IMR-90 (cell line): ENCODE measurements around the gene MYO7B. TPM values are rescaled to one million over a fixed set of nuclear protein-coding genes. Genes with fewer than 3 reads are reported as not detected.

Experiments used
- ATAC-seq: fragments of 200-7000 bp; cut with Tn5 transposase; 2 replicates; pipeline ENCODE4 v1.9.1; 2020; ENCODE audit warnings: low read depth, mild to moderate bottlenecking, moderate library complexity
- BruUV-seq: library from RNA; stranded (reverse); fragments of 400-500 nt; replicated peaks from 2 replicates; lab custom pipeline; 2021; lab: Mats Ljungman, UMichigan
- CTCF ChIA-PET: fragments of 300-600 bp; formaldehyde crosslinking; extraction: SDS; loops from one replicate; lab custom pipeline; 2021; ENCODE audit warnings: antibody characterized with exemption; lab: Yijun Ruan, JAX
- POLR2A ChIA-PET: fragments of 300-600 bp; sonication (Branson Sonifier 250); formaldehyde crosslinking; loops from one replicate; lab custom pipeline; 2022; ENCODE audit warnings: antibody characterized with exemption; ENCODE audit not compliant: unreplicated experiment; lab: Charles Lee
- DNase-seq: peaks from one replicate; pipeline ENCODE4 v3.0.0; 2013
- H2AFZ ChIP-seq: replicated peaks from 2 replicates; pipeline ENCODE3; 2013; ENCODE audit warnings: low read length, mild to moderate bottlenecking; ENCODE audit not compliant: poor library complexity
- H2AK5ac ChIP-seq: 2 replicates; pipeline ENCODE4 v1.6.1; 2013; ENCODE audit warnings: low read depth, low read length, inconsistent platforms
- H2AK9ac ChIP-seq: replicated peaks from 2 replicates; pipeline ENCODE3; 2013; ENCODE audit warnings: mild to moderate bottlenecking, low read depth, low read length, moderate library complexity; ENCODE audit not compliant: poor library complexity
- H2BK120ac ChIP-seq: 2 replicates; pipeline ENCODE4 v1.6.1; 2013; ENCODE audit warnings: low read depth, low read length, inconsistent platforms
- H2BK15ac ChIP-seq: 3 replicates; pipeline ENCODE4 v1.6.1; 2013; ENCODE audit warnings: low read depth, low read length, inconsistent platforms
- H2BK20ac ChIP-seq: 2 replicates; pipeline ENCODE4 v1.6.1; 2013; ENCODE audit warnings: low read depth, mild to moderate bottlenecking, inconsistent platforms, low read length, moderate library complexity
- H2BK5ac ChIP-seq: 2 replicates; pipeline ENCODE4 v1.6.1; 2013; ENCODE audit warnings: mild to moderate bottlenecking, low read depth, low read length, inconsistent platforms; ENCODE audit not compliant: poor library complexity, severe bottlenecking
- H3K14ac ChIP-seq: replicated peaks from 2 replicates; pipeline ENCODE4 v1.6.1; 2013; ENCODE audit warnings: low read depth, low read length, inconsistent platforms
- H3K18ac ChIP-seq: 2 replicates; pipeline ENCODE4 v1.6.1; 2013; ENCODE audit warnings: low read depth, low read length, control low read depth
- H3K23ac ChIP-seq: 2 replicates; pipeline ENCODE4 v1.6.1; 2013; ENCODE audit warnings: low read depth, low read length, inconsistent platforms
- H3K27ac ChIP-seq: 2 replicates; pipeline ENCODE4 v1.5.1; 2013; ENCODE audit warnings: mild to moderate bottlenecking, control low read depth, low read length; ENCODE audit not compliant: insufficient read depth
- H3K27me3 ChIP-seq: 2 replicates; pipeline ENCODE4 v1.6.1; 2013; ENCODE audit warnings: low read length; ENCODE audit not compliant: control insufficient read depth, insufficient read depth
- H3K36me3 ChIP-seq: 2 replicates; pipeline ENCODE4 v1.6.1; 2013; ENCODE audit warnings: low read length, mixed read lengths; ENCODE audit not compliant: control insufficient read depth, insufficient read depth
- H3K4ac ChIP-seq: 2 replicates; pipeline ENCODE4 v1.6.1; 2013; ENCODE audit warnings: low read depth, low read length, inconsistent platforms
- H3K4me1 ChIP-seq: 2 replicates; pipeline ENCODE4 v1.6.1; 2013; ENCODE audit warnings: low read length, mixed read lengths; ENCODE audit not compliant: control insufficient read depth, insufficient read depth
- H3K4me2 ChIP-seq: 2 replicates; pipeline ENCODE4 v1.6.1; 2013; ENCODE audit warnings: low read depth, mild to moderate bottlenecking, control low read depth, low read length, moderate library complexity
- H3K4me3 ChIP-seq: 2 replicates; pipeline ENCODE4 v1.5.1; 2013; ENCODE audit warnings: low read depth, mild to moderate bottlenecking, control low read depth, low read length, moderate library complexity; ENCODE audit not compliant: insufficient read depth
- H3K56ac ChIP-seq: 2 replicates; pipeline ENCODE4 v1.6.1; 2013; ENCODE audit warnings: low read length, inconsistent platforms; ENCODE audit not compliant: insufficient read depth; ENCODE audit errors: extremely low read depth
- H3K79me1 ChIP-seq, 2 experiments: 2 replicates each; pipeline ENCODE4 v1.6.1; 2013; ENCODE audit warnings: low read length in 2 of 2, inconsistent platforms in 1 of 2, low read depth in 1 of 2
- H3K9ac ChIP-seq: 2 replicates; pipeline ENCODE4 v1.6.1; 2013; ENCODE audit warnings: low read depth, low read length, control low read depth
- H3K9me1 ChIP-seq: 2 replicates; pipeline ENCODE4 v1.6.1; 2013; ENCODE audit warnings: low read length, inconsistent platforms; ENCODE audit not compliant: insufficient read depth
- H3K9me3 ChIP-seq: 2 replicates; pipeline ENCODE4 v1.6.1; 2013; ENCODE audit warnings: low read length; ENCODE audit not compliant: control insufficient read depth, insufficient read depth
- H4K20me1 ChIP-seq: 2 replicates; pipeline ENCODE4 v1.6.1; 2013; ENCODE audit warnings: low read length, inconsistent platforms; ENCODE audit not compliant: insufficient read depth
- H4K5ac ChIP-seq: 2 replicates; pipeline ENCODE4 v1.6.1; 2013; ENCODE audit warnings: mild to moderate bottlenecking, low read depth, low read length, control low read depth
- H4K8ac ChIP-seq, 2 experiments: 2 replicates each; pipeline ENCODE4 v1.6.1; 2013; ENCODE audit warnings: low read depth in 2 of 2, low read length in 2 of 2, control low read depth in 1 of 2, inconsistent platforms in 1 of 2
- H4K91ac ChIP-seq: 2 replicates; pipeline ENCODE4 v1.6.1; 2013; ENCODE audit warnings: low read depth, low read length, inconsistent platforms; ENCODE audit not compliant: insufficient read depth
- CEBPB ChIP-seq: IDR thresholded peaks from 2 replicates; pipeline ENCODE4 v1.6.1; 2012; ENCODE audit warnings: low read depth, low read length, improper control_type of control experiment
- CHD1 ChIP-seq: IDR thresholded peaks from 2 replicates; pipeline ENCODE4 v1.6.1; 2012; ENCODE audit warnings: low read depth, low read length, improper control_type of control experiment
- MAFK ChIP-seq: IDR thresholded peaks from 2 replicates; pipeline ENCODE4 v1.6.1; 2012; ENCODE audit warnings: low read depth, low read length, improper control_type of control experiment
- MAZ ChIP-seq: IDR thresholded peaks from 2 replicates; pipeline ENCODE4 v1.6.1; 2012; ENCODE audit warnings: low read depth, mild to moderate bottlenecking, low read length, improper control_type of control experiment, moderate library complexity, borderline replicate concordance
- NFE2L2 ChIP-seq: fragments of 150-350 bp; IDR thresholded peaks from 2 replicates; pipeline ENCODE4 v1.6.1; 2016; ENCODE audit warnings: low read depth, mild to moderate bottlenecking, low read length
- POLR2A ChIP-seq: IDR thresholded peaks from 2 replicates; pipeline ENCODE4 v1.6.1; 2012; ENCODE audit warnings: mild to moderate bottlenecking, low read depth, low read length
- RAD21 ChIP-seq: IDR thresholded peaks from 2 replicates; pipeline ENCODE4 v1.6.1; 2012; ENCODE audit warnings: low read length, improper control_type of control experiment
- RCOR1 ChIP-seq: IDR thresholded peaks from 2 replicates; pipeline ENCODE4 v1.6.1; 2012; ENCODE audit warnings: mild to moderate bottlenecking, low read length, improper control_type of control experiment; ENCODE audit not compliant: insufficient replicate concordance
- RFX5 ChIP-seq: IDR thresholded peaks from 2 replicates; pipeline ENCODE4 v1.8.0; 2012; ENCODE audit warnings: low read depth, mild to moderate bottlenecking, low read length, moderate library complexity
- SMC3 ChIP-seq: fragments of 150-350 bp; IDR thresholded peaks from 2 replicates; pipeline ENCODE4 v1.6.1; 2016; ENCODE audit warnings: low read depth, mild to moderate bottlenecking, antibody characterized with exemption, low read length, moderate library complexity
- WGBS, 2 experiments: methylation state at CpG; one replicate each; pipeline versions ENCODE4 v1.1.5 to v1.1.7; 2013; ENCODE audit warnings: missing lambda C conversion rate in 2 of 2; ENCODE audit not compliant: insufficient read length in 1 of 2; ENCODE audit errors: extremely low coverage in 2 of 2; 5-methylcytosine and 5-hydroxymethylcytosine counted together
- dilution Hi-C: fragments of 300-500 bp; cut with HindIII; formaldehyde crosslinking; loops from one replicate; pipeline ENCODE4 v1.14.3; 2018; ENCODE audit warnings: low sequenced_read_pairs; ENCODE audit not compliant: unreplicated experiment
- in situ Hi-C: fragments of 300-500 bp; cut with MboI; formaldehyde crosslinking; loops from 3 replicates; pipeline ENCODE4 v1.14.3; 2019; ENCODE audit warnings: low sequenced_read_pairs, inconsistent platforms, mixed read lengths
- intact Hi-C: fragments of 100-400 bp; cut with micrococcal nuclease; formaldehyde crosslinking; loops from 2 replicates; pipeline ENCODE4 v1.10.0; 2022
- polyA plus RNA-seq, 3 experiments: library from polyadenylated mRNA; depleted of rRNA; stranded (reverse); fragments of >200 nt; gene quantifications; 2 replicates each; pipeline ENCODE4 v1.2.3, GENCODE V29; 2012; ENCODE audit warnings: low replicate concordance in 1 of 3
- total RNA-seq: library from RNA; depleted of rRNA; stranded (reverse); fragments of >200 nt; gene quantifications from 2 replicates; pipeline ENCODE4 v1.2.3, GENCODE V29; 2012
- TF ChIP-seq, protein P1 (sequence below): conservative IDR thresholded peaks from 2 replicates; pipeline ENCODE4 v1.5.1; 2012; ENCODE audit warnings: mild to moderate bottlenecking, low read depth, low read length, improper control_type of control experiment

The MYO7B gene
- total and polyA plus RNA-seq, 2 of the 4 experiments (the other 2 are of a cell fraction), result 0.18 to 0.46 TPM

DNA sequence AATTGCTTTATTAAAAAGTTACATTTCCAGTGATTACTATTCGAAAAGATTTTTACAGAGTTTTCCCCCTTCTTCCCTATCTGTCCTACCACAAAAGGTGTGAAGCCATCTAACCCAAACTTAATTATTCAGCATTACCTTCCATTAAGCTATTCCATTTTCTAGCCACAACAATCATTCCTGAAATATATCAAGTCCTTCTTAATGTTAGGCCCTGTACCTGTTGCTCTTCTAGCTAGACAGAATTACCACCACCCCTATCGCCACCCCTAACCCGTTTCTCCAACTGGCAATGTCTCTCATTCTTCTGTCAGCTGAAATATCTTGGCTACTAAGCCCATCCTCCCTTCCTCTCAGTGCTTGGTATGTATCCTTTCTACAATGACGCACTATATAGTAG is 23.1 kb upstream of the MYO7B start:
- Histone ChIP-seq H3K23ac (no peak overlapping the region), H3K4me3 (no peak overlapping the region), H3K4me2 (no peak overlapping the region), H2BK120ac (no peak overlapping the region), H4K20me1 (peaks cover 72% of the 10 kb centered on the region), H2AFZ (no peak overlapping the region), H3K4me1 (peaks cover 5% of the 10 kb centered on the region), H2BK15ac (no peak overlapping the region), H3K27ac (no peak overlapping the region), H2BK5ac (no peak overlapping the region), H3K27me3 (no peaks in the 10 kb centered on the region), H4K8ac (no peak overlapping the region), H3K79me1 (peaks cover 26 to 74% of the 10 kb centered on the region in 2 experiments), H4K91ac (no peak overlapping the region), H3K14ac (no peak overlapping the region), H3K9me1 (peaks cover 19% of the 10 kb centered on the region), H3K18ac (no peak overlapping the region), H3K4ac (no peak overlapping the region), H2AK5ac (0 out of 2 replicates have a peak overlapping the region, but pooled peaks have one; percentile 11), H4K5ac (no peak overlapping the region), H3K9me3 (no peaks in the 10 kb centered on the region), H3K56ac (no peak overlapping the region), H3K36me3 (peaks cover 12% of the 10 kb centered on the region), H2AK9ac (no peak overlapping the region), H2BK20ac (no peak overlapping the region), H3K9ac (no peak overlapping the region)
- in situ Hi-C loops (no loop called here), intact Hi-C loops (no loop called here), dilution Hi-C loops (no loop called here)
- ChIA-PET CTCF (no interaction called here), POLR2A (no interaction called here)
- no TSS peak for BruUV-seq
- TF ChIP-seq RCOR1, result no peak
- TF ChIP-seq RFX5, result no peak
- no peak for TF ChIP-seq CHD1
- TF ChIP-seq MAFK, result no peak
- no peak for TF ChIP-seq RAD21
- no peak for TF ChIP-seq POLR2A
- no peak for TF ChIP-seq SMC3
- no peak for TF ChIP-seq MAZ
- TF ChIP-seq CEBPB, result no peak
- TF ChIP-seq, protein P1, sequence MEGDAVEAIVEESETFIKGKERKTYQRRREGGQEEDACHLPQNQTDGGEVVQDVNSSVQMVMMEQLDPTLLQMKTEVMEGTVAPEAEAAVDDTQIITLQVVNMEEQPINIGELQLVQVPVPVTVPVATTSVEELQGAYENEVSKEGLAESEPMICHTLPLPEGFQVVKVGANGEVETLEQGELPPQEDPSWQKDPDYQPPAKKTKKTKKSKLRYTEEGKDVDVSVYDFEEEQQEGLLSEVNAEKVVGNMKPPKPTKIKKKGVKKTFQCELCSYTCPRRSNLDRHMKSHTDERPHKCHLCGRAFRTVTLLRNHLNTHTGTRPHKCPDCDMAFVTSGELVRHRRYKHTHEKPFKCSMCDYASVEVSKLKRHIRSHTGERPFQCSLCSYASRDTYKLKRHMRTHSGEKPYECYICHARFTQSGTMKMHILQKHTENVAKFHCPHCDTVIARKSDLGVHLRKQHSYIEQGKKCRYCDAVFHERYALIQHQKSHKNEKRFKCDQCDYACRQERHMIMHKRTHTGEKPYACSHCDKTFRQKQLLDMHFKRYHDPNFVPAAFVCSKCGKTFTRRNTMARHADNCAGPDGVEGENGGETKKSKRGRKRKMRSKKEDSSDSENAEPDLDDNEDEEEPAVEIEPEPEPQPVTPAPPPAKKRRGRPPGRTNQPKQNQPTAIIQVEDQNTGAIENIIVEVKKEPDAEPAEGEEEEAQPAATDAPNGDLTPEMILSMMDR, result no peak
- TF ChIP-seq NFE2L2, result no peak
- DNase-seq (no peak), ATAC-seq (no peak)
- 100% methylated on average over 1 of the region's 4 CpGs; no CpG with 5 or more reads in 1 of the 2 experiments for WGBS, 2 experiments
